H9 (cell line): ENCODE results near the gene SOX8. TPM values are rescaled to one million over a fixed set of nuclear protein-coding genes. Genes with fewer than 3 reads are reported as not detected.
A peak's percentile ranks its signal among the peaks of the same experiment; 100 is the strongest.

ENCODE experiments used
- DNase-seq: peaks from one replicate; pipeline ENCODE4 v3.0.0-alpha.2; 2017
- H2AFZ ChIP-seq: one replicate; pipeline ENCODE4 v1.6.1; 2013; ENCODE audit warnings: mild to moderate bottlenecking, low read length, control low read depth, moderate library complexity
- H2AK5ac ChIP-seq: 2 replicates; pipeline ENCODE4 v1.6.1; 2013; ENCODE audit warnings: low read length, control low read depth, mixed read lengths; ENCODE audit not compliant: insufficient read length
- H2BK120ac ChIP-seq: one replicate; pipeline ENCODE4 v1.6.1; 2013; ENCODE audit warnings: low read depth, mild to moderate bottlenecking, low read length, control low read depth, inconsistent platforms; ENCODE audit not compliant: poor library complexity, severe bottlenecking
- H2BK12ac ChIP-seq: 2 replicates; pipeline ENCODE4 v1.6.1; 2013; ENCODE audit warnings: low read length, control low read depth, mixed read lengths, low read depth; ENCODE audit not compliant: insufficient read length
- H2BK15ac ChIP-seq: 2 replicates; pipeline ENCODE4 v1.6.1; 2013; ENCODE audit warnings: low read depth, low read length, control low read depth
- H2BK20ac ChIP-seq: one replicate; pipeline ENCODE4 v1.6.1; 2013; ENCODE audit warnings: low read depth, mild to moderate bottlenecking, low read length, control low read depth, inconsistent platforms; ENCODE audit not compliant: poor library complexity, severe bottlenecking
- H2BK5ac ChIP-seq: 2 replicates; pipeline ENCODE4 v1.6.1; 2013; ENCODE audit warnings: low read length, control low read depth, mixed read lengths; ENCODE audit not compliant: insufficient read length
- H3K14ac ChIP-seq: 2 replicates; pipeline ENCODE4 v1.6.1; 2013; ENCODE audit warnings: low read length, control low read depth; ENCODE audit not compliant: insufficient read depth
- H3K18ac ChIP-seq: 2 replicates; pipeline ENCODE4 v1.6.1; 2013; ENCODE audit warnings: low read depth, mild to moderate bottlenecking, mixed read lengths, low read length, control low read depth; ENCODE audit not compliant: insufficient read length
- H3K23ac ChIP-seq: 2 replicates; pipeline ENCODE4 v1.6.1; 2013; ENCODE audit warnings: low read length, control low read depth, mixed read lengths, low read depth; ENCODE audit not compliant: insufficient read length
- H3K23me2 ChIP-seq: 2 replicates; pipeline ENCODE4 v1.6.1; 2013; ENCODE audit warnings: low read depth, mild to moderate bottlenecking, mixed read lengths, low read length, control low read depth; ENCODE audit not compliant: insufficient read length, poor library complexity, severe bottlenecking
- H3K27ac ChIP-seq: 2 replicates; pipeline ENCODE4 v1.5.1; 2013; ENCODE audit warnings: low read length, control low read depth, mixed read lengths, low read depth; ENCODE audit not compliant: insufficient read length
- H3K27me3 ChIP-seq: 2 replicates; pipeline ENCODE4 v1.6.1; 2013; ENCODE audit warnings: low read length, control low read depth, inconsistent platforms; ENCODE audit not compliant: insufficient read depth
- H3K4ac ChIP-seq: 2 replicates; pipeline ENCODE4 v1.6.1; 2013; ENCODE audit warnings: low read depth, mild to moderate bottlenecking, control low read depth, inconsistent platforms, low read length, moderate library complexity
- H3K4me1 ChIP-seq: 2 replicates; pipeline ENCODE4 v1.6.1; 2013; ENCODE audit warnings: low read length, control low read depth, inconsistent platforms; ENCODE audit not compliant: insufficient read depth
- H3K4me2 ChIP-seq: 2 replicates; pipeline ENCODE4 v1.6.1; 2013; ENCODE audit warnings: low read length, control low read depth, mixed read lengths; ENCODE audit not compliant: insufficient read length, insufficient read depth
- H3K56ac ChIP-seq: 2 replicates; pipeline ENCODE4 v1.6.1; 2013; ENCODE audit warnings: low read depth, mild to moderate bottlenecking, mixed read lengths, low read length, control low read depth; ENCODE audit not compliant: insufficient read length
- H3K79me1 ChIP-seq: 2 replicates; pipeline ENCODE4 v1.6.1; 2013; ENCODE audit warnings: low read depth, mild to moderate bottlenecking, moderate library complexity, low read length, control low read depth, inconsistent platforms; ENCODE audit not compliant: insufficient read depth, poor library complexity, severe bottlenecking
- H3K79me2 ChIP-seq: 2 replicates; pipeline ENCODE4 v1.6.1; 2013; ENCODE audit warnings: low read length, control low read depth, inconsistent platforms; ENCODE audit not compliant: insufficient read depth
- H3K9ac ChIP-seq: 2 replicates; pipeline ENCODE4 v1.6.1; 2013; ENCODE audit warnings: low read length, control low read depth, mixed read lengths; ENCODE audit not compliant: insufficient read length; ENCODE audit errors: extremely low read depth
- H3K9me3 ChIP-seq: one replicate; pipeline ENCODE4 v1.6.1; 2013; ENCODE audit warnings: low read depth, low read length, inconsistent platforms; ENCODE audit not compliant: control insufficient read depth
- H3T11ph ChIP-seq: one replicate; pipeline ENCODE4 v1.6.1; 2013; ENCODE audit warnings: mild to moderate bottlenecking, low read length, control low read depth, inconsistent platforms
- H4K20me1 ChIP-seq: one replicate; pipeline ENCODE4 v1.6.1; 2013; ENCODE audit not compliant: control insufficient read depth, insufficient read length, insufficient read depth
- H4K5ac ChIP-seq: 2 replicates; pipeline ENCODE4 v1.6.1; 2013; ENCODE audit warnings: low read depth, mild to moderate bottlenecking, mixed read lengths, low read length, control low read depth; ENCODE audit not compliant: insufficient read length
- H4K8ac ChIP-seq: replicated peaks from 2 replicates; pipeline ENCODE4 v1.6.1; 2013; ENCODE audit warnings: low read length, control low read depth, mixed read lengths, low read depth; ENCODE audit not compliant: insufficient read length
- H4K91ac ChIP-seq: 2 replicates; pipeline ENCODE4 v1.6.1; 2013; ENCODE audit warnings: low read depth, mild to moderate bottlenecking, moderate library complexity, mixed read lengths, low read length, control low read depth; ENCODE audit not compliant: insufficient read length
- H3K27ac Mint-ChIP-seq, 3 experiments: 2 replicates in 2 of 3; 3 replicates in 1 of 3; pipeline ENCODE4 v1.8.0; 2020 to 2021; ENCODE audit warnings: mixed read lengths in 3 of 3, mild to moderate bottlenecking in 1 of 3, moderate library complexity in 1 of 3
- H3K27me3 Mint-ChIP-seq: 2 replicates; pipeline ENCODE4 v1.8.0; 2021; ENCODE audit warnings: low read depth, mild to moderate bottlenecking, moderate library complexity, mixed read lengths
- H3K36me3 Mint-ChIP-seq, 3 experiments: 2 replicates in 2 of 3; 3 replicates in 1 of 3; pipeline ENCODE4 v1.8.0; 2020 to 2021; ENCODE audit warnings: low read depth in 3 of 3, mixed read lengths in 3 of 3; ENCODE audit not compliant: insufficient read depth in 1 of 3
- H3K4me1 Mint-ChIP-seq, 2 experiments: 2 replicates each; pipeline ENCODE4 v1.8.0; 2020; ENCODE audit warnings: mixed read lengths in 2 of 2
- H3K4me3 Mint-ChIP-seq, 2 experiments: 2 replicates in 1 of 2; 3 replicates in 1 of 2; pipeline ENCODE4 v1.8.0; 2020 to 2021; ENCODE audit warnings: mild to moderate bottlenecking in 2 of 2, mixed read lengths in 2 of 2, moderate library complexity in 1 of 2
- H3K9me3 Mint-ChIP-seq, 2 experiments: 2 replicates in 1 of 2; 3 replicates in 1 of 2; pipeline ENCODE4 v1.8.0; 2020; ENCODE audit warnings: mild to moderate bottlenecking in 2 of 2, mixed read lengths in 2 of 2, moderate library complexity in 1 of 2
- CTCF ChIP-seq: fragments of 200-600 bp; sonication (generic); conservative IDR thresholded peaks from 3 replicates; pipeline ENCODE4 v1.8.0; 2021; ENCODE audit warnings: antibody characterized with exemption, mild to moderate bottlenecking
- WGBS: extraction: QIAGEN DNeasy Blood & Tissue Kit; methylation state at CpG from one replicate; pipeline ENCODE4 v1.1.7; 2013; ENCODE audit warnings: missing lambda C conversion rate, low lambda C conversion rate, mixed read lengths; ENCODE audit not compliant: insufficient read length; ENCODE audit errors: extremely low coverage; 5-methylcytosine and 5-hydroxymethylcytosine counted together
- total RNA-seq: library from RNA; stranded (reverse); gene quantifications from 2 replicates; pipeline ENCODE4 v1.2.1, GENCODE V29; 2021

SOX8 gene
- total RNA-seq, 1 experiment from 2014 or later: 8.9 TPM

- Histone ChIP-seq H3K18ac (no peak overlapping the region), H3K56ac (no peak overlapping the region), H4K20me1 (no peaks in the 10 kb centered on the region), H3K4ac (no peak overlapping the region), H2BK20ac (no peak overlapping the region), H3K27me3 (no peaks in the 10 kb centered on the region), H2AK5ac (no peak overlapping the region), H4K91ac (no peak overlapping the region), H3K23me2 (no peaks in the 10 kb centered on the region), H4K5ac (no peak overlapping the region), H3K79me1 (no peaks in the 10 kb centered on the region), H3K23ac (no peak overlapping the region), H2BK120ac (no peak overlapping the region), H2BK12ac (no peak overlapping the region), H2BK5ac (no peak overlapping the region), H3K4me2 (no peak overlapping the region), H3K27ac (no peak overlapping the region), H4K8ac (no peak overlapping the region), H2BK15ac (no peak overlapping the region), H3K79me2 (no peaks in the 10 kb centered on the region), H3K4me1 (no peaks in the 10 kb centered on the region), H3K9me3 (no peaks in the 10 kb centered on the region), H2AFZ (no peak overlapping the region), H3K14ac (peak overlapping the region; percentile 40; the same call in 1 of the 2 replicates), H3K9ac (no peak overlapping the region), H3T11ph (no peak overlapping the region)
- TF ChIP-seq CTCF: no peak
- WGBS: no CpG with 5 or more reads among the region's 11 CpGs
- Mint-ChIP-seq H3K4me3 (no peak overlapping the region), H3K4me1 (no peaks in the 10 kb centered on the region), H3K36me3 (no peaks in the 10 kb centered on the region), H3K27me3 (no peaks in the 10 kb centered on the region; the same call in 1 of the 2 replicates), H3K9me3 (no peaks in the 10 kb centered on the region), H3K27ac (no peak overlapping the region)
- DNase-seq: no peak
Observed at GRCh38 chr16:1020091-1020399, 38.5 kb downstream of the SOX8 start.
